Prostate gland (tissue), 2 donors: Measurements from ENCODE around the gene PFKP.

ENCODE experiments used
- POLR2A ChIP-seq: fragments of 450-650 bp; IDR thresholded peaks from one replicate; pipeline ENCODE4 v1.6.1; 2016; ENCODE audit warnings: antibody characterized with exemption, mild to moderate bottlenecking
- POLR2AphosphoS5 ChIP-seq: sonication (generic); formaldehyde crosslinking; IDR thresholded peaks from one replicate; pipeline ENCODE4 v1.6.1; 2017; ENCODE audit warnings: antibody characterized with exemption
- TF ChIP-seq, protein P1 (sequence below), 4 experiments: fragments of 200-600 bp in 2 of 4; fragments of 450-650 bp in 2 of 4; sonication (generic) in 2 of 4; IDR thresholded peaks; 1 replicate in 3 of 4; 2 replicates in 1 of 4; pipeline ENCODE4 v1.5.1; 2016 to 2019; ENCODE audit warnings: antibody characterized with exemption in 4 of 4, mild to moderate bottlenecking in 2 of 4, moderate library complexity in 2 of 4

DNA sequence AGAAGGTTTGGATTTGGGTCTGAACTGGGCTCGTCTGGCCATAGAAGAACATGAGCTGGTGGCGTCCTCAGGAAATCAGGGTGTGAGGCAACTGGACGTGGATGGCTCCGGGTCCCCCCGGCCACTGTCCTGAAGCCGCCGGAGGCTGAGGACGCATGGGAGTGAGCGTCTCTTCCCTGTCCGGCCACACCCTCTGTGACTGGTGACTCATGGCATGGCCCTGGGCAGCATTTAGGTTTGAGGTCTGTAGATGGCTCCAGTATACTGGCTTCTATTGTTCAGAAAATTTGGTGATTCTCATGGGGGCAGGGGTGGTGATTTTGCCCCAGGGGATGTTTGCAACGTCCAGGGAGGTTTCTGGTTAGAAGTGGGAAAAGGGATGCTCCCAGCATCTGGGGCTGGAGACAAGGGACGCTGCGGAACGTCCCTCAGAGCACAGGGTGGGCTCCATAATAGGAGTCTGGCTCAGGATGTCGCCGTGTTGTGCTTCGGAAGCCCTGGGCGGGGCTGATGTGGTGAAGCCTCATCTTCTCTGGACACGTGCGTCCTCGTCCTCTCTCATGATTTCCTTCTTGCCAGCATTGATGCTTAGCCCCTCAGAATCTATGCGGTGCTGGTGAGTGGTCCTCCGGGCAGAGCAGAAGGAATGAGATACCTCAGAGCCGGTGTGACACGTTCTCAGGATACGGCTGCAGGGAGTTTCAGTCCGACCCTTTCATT lies 55.3 kb downstream of the PFKP start:
- TF ChIP-seq, protein P1, sequence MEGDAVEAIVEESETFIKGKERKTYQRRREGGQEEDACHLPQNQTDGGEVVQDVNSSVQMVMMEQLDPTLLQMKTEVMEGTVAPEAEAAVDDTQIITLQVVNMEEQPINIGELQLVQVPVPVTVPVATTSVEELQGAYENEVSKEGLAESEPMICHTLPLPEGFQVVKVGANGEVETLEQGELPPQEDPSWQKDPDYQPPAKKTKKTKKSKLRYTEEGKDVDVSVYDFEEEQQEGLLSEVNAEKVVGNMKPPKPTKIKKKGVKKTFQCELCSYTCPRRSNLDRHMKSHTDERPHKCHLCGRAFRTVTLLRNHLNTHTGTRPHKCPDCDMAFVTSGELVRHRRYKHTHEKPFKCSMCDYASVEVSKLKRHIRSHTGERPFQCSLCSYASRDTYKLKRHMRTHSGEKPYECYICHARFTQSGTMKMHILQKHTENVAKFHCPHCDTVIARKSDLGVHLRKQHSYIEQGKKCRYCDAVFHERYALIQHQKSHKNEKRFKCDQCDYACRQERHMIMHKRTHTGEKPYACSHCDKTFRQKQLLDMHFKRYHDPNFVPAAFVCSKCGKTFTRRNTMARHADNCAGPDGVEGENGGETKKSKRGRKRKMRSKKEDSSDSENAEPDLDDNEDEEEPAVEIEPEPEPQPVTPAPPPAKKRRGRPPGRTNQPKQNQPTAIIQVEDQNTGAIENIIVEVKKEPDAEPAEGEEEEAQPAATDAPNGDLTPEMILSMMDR (IDR thresholded peaks at IDR 0.05), result no peak
- TF ChIP-seq POLR2A, result no peak
- TF ChIP-seq POLR2AphosphoS5, result no peak
